ENCODE data around the gene GAL3ST2. TPM values are rescaled to one million over a fixed set of nuclear protein-coding genes. Genes with fewer than 3 reads are reported as not detected.
"Not testable (repeated sequence)": the region's sequence is repeated elsewhere in the genome, so short reads cannot be mapped to it uniquely, and the experiment has no call there.

Gene GAL3ST2
- polyA plus RNA-seq, 1 donor: not detected

DNA sequence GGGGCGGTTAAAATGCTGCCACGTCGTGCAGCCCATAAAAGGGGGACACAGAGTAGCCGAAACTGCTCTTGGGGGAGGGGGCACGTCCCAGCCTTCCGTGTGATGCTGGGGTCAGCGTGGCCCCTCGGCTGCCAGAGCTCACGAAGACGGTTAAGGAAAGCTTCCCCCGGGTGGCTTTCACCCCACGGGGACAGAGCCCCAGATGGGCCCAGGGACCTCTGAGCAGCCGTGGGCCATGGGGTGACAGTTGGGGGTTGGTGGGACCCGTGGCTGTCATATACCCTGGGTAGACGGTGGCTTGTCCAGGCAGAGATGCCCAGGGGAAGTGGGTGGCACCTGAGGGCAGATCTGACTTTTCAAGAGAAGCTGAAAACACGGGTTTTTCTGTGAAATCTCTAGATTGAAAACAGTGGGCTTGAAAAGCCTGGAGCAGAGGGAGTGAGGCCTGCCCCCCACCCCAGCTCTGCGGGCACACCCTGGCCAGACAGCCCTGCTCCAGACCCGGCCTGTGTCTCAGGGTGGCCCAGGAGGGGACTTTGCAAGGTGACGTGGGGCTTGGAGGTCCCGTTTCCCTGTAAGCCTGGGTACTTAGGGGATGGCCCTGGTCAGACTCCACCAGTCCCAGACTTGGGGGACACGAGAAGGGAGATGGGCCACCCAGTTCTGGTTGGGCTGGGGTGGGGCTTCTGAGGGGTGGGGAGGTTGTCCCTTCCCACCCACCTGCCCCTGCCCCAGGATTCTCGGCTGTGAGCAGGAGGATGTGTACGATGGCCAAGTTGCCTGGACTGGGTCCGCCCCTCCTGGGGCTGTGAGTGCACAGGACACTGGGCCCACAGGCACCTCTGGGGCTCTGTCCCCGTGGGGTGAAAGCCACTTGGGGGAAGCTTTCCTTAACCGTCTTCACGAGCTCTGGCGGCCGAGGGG lies 33.0 kb downstream of the GAL3ST2 start:
- DNase-seq: no peak

DNA sequence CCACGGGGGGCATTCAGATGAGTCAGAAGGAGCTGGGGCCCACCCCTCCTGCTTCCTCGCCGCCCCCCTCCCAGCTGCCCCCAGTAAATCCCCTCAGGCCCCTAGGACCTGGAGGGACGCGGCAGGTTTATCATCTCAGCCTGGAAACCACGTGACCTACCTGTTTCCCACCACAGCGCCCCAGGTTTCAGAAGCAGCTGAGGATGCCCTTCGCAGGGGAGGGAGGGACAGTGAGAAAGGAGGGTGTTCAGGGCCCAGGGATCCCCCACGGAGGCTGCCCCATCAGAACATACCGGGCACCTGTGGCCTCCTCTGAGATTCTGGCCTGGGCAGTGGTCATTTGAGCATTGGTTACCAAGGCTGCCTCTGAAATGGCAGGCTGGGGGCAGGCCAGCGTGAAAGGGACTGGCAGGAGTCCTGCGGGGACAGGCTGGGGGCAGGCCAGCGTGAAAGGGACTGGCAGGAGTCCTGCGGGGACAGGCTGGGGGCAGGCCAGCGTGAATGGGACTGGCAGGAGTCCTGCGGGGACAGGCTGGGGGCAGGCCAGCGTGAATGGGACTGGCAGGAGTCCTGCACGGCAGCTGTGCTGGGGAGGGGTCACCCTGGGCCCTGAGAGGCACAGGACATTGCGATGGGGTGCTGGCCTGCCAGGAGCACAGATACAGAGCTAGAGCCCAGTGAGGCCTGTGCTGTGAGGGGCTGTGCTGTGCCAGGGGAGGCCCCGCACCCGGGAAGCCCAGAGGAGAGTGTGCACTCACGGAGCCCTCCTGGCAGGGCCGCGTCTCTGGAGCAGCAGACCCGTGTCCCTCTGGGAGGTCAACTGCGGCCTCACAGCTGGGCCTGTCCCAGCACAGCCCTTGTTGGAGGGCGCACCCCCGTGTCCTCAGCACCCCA lies 33.9 kb downstream of the GAL3ST2 start:
- no peak for DNase-seq

DNA sequence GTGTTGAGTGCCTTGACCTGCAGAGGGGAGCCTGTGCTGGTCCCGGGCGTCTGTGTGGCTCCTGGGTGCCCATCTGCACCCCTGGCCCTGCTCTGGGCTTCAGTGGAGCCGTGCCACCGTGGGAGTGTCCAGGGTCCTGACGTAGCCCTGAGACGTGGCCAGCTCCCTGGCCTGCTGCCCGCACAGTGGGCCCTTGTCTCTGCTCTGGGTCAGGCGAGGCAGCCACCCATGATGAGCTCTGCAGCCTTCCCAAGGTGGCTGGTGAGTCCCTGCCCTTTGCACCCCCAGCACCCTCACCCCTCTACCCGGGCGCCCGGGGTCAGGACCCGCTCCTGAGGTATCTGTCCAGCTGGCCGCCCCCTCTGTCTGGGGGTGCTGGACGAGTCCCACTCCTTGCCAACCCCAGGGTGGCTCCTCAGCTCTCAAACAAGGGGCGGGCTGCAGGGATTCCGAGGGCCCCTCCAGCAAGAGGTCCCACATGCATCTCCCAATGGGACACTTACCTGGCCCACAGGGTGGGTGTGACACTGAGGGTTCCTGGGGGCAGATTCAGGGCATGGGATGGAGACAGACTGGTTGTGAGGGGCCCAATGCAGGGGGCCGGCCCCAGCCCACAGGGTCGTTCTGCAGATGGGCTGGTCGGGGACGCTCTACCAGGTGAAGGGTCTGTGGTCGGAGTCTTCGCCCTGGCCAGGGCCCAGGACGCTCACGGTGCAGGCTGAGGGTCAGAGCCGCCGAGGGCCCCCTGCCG lies 34.8 kb downstream of the GAL3ST2 start:
- DNase-seq: no peak

DNA sequence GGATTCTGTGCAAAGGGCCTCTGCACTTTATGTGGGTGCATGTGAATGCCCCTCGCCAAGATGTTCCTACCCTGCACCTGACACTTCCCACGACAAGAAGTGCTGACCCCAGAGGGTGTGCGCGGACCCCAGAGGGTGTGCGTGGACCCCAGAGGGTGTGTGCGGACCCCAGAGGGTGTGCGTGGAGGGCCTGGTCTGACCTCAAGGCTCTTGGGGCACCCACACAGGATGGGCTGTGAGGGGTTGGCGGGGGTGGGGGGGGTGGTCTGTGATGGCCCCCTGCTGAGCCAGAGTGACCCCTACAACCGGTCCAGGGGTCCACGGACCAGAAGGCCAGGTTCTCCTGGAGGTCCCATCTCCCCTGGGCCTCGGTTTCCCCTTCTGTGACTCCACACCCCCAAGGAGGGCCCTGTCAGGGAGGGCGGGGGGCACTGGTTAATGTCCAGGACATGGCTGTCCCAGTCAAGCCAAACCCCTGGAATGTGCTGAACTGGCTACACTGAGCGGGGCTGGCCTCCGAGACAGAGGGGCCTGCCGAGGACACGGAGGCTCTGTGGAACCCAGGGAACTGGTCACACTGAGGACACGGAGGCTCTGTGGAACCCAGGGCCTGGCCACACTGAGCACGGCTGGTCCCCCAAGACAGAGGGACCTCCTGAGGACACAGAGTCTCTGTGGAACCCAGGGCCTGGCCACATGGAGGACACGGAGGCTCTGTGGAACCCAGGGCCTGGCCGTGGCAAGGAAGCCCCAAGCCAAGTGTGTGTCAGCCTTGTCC lies 35.5 kb downstream of the GAL3ST2 start:
- DNase-seq: no peak

DNA sequence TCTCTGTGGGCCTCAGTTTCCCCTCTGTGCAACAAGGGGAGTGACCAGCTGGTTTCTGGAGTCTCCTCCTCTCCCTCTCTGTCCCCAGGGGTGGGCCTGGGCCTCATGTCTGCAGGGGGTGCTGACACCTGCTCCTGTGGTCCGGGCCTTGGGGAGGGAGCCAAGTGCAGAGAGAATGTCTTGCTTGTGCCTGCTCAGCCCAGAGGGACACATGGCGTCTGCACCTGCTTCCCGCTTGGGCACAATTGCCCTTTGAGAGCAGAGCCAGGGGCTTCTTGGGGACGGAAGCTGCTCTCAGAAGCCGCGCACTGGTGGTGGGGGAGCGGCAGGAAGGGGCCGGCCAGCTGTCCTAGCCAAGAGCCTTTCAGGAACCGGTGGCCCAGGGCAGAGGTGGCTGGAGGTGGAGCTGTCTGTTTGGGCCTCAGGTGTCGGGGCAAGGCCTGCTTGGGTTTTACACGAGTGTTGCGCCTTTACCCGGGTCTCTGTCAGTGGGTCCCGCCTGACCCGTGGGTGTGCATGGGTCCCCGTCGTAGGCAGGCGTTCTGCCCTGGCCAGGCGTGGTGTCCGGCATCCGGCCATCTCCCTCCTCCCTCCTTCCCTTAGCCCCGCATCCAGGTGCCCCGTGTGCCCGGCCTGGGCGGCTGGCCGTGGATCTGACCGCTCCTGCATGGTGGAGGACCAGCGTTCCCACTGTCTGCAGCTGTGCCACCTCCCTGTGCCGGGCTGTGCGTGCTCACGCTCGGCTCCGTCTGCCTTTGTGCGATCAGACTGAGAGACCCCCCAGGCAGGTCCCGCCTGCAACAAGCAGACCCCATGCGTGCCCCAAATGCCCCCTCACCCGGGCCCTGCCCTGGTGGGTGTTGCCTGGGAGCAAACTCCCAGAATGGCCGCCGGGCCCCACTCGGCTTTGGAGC lies 36.4 kb downstream of the GAL3ST2 start:
- DNase-seq: no peak

DNA sequence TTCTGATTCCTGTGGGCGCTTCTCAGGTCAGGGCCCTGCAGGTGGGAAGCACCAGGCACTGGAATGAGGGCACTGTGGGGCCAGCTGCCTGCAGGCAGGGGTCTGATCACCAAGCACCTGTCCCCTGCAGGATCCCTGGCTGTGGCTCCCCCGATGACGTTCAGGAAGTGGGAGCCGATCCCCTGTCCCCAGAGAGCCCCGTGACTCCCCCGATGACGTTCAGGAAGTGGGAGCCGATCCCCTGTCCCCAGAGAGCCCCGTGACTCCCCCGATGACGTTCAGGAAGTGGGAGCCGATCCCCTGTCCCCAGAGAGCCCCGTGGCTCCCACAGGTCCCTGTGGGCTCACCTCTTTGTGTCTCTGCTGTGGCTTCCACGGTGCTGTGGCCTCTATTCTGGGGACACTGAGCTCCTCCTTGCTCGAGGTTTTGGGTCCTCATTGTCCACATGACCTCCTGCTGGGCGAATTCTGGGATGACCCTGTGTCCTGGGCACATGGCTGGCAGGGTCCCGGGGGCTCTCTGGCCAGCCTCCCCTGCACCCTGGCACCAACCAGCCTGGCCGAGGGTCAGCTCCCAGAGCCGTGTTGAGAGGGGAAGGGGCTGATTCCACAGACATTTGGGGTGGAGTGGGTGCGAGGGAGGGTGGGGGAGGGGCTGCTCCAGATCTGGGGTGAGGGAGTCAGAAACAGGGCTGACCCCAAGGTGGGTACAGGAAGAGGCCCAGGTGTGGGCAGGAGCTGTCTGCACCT lies 37.2 kb downstream of the GAL3ST2 start:
- no peak for DNase-seq

DNA sequence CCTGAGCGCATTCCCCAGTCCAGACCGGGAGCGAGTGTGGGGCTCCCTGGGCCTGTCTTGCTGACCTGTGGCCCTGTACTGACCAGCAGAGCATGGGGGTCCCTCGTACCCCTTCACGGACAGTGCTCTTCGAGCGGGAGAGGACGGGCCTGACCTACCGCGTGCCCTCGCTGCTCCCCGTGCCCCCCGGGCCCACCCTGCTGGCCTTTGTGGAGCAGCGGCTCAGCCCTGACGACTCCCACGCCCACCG lies 37.7 kb downstream of the GAL3ST2 start:
- no peak for DNase-seq

DNA sequence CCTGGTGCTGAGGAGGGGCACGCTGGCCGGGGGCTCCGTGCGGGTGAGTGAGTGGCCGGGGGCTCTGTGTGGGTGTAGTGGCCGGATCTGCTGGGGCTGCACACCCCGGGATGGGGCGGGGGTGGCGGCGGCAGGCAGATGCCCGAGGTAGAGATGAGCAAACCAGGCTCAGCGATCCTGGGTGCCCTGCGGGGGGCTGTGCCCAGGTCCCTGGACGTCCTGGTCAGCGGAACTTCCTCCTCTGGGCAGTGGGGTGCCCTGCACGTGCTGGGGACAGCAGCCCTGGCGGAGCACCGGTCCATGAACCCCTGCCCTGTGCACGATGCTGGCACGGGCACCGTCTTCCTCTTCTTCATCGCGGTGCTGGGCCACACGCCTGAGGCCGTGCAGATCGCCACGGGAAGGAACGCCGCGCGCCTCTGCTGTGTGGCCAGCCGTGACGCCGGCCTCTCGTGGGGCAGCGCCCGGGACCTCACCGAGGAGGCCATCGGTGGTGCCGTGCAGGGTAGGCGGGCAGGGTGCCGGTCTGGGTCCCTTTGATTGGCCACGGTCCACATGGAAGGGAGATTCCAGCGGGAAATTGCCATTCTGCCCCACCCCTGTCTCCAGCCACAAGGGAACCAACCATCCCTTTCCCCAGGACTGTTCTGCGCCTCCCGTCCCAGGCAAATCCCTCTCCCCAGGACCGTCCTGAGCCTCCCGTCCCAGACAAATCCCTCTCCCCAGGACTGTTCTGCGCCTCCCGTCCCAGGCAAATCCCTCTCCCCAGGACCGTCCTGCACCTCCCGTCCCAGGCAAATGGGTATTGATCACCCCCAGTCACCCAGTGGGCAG lies 38.2 kb downstream of the GAL3ST2 start:
- DNase-seq: no peak

DNA sequence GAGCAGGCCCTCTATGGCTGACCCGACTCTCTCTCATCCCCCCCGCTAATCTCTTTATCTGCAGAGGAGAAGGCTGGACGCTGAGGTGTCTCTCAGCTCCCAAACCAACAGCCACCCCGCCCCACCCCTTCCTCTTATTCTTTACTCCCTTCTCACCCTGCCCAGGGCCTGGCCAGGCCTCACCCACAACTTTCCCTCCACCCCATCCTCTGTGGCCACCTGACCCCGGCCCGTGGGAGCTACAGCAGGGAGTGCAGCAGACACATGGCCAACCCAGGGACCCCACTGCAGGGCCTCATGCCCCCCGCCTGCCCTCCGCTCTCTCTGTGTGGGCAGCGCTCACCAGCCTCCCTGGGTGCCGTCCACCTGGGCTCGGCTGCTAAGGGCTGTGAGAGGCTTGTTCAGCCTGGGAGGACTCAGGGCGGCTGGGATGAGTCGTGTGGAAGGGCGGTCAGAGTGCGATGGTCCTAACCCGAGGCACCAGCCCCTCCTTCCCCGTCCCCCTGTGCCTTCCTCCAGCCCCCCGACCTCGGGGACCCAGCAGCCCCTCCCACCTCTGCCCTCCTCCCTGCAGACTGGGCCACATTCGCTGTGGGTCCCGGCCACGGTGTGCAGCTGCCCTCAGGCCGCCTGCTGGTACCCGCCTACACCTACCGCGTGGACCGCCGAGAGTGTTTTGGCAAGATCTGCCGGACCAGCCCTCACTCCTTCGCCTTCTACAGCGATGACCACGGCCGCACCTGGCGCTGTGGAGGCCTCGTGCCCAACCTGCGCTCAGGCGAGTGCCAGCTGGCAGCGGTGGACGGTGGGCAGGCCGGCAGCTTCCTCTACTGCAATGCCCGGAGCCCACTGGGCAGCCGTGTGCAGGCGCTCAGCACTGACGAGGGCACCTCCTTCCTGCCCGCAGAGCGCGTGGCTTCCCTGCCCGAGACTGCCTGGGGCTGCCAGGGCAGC lies 39.1 kb downstream of the GAL3ST2 start:
- DNase-seq: no peak

DNA sequence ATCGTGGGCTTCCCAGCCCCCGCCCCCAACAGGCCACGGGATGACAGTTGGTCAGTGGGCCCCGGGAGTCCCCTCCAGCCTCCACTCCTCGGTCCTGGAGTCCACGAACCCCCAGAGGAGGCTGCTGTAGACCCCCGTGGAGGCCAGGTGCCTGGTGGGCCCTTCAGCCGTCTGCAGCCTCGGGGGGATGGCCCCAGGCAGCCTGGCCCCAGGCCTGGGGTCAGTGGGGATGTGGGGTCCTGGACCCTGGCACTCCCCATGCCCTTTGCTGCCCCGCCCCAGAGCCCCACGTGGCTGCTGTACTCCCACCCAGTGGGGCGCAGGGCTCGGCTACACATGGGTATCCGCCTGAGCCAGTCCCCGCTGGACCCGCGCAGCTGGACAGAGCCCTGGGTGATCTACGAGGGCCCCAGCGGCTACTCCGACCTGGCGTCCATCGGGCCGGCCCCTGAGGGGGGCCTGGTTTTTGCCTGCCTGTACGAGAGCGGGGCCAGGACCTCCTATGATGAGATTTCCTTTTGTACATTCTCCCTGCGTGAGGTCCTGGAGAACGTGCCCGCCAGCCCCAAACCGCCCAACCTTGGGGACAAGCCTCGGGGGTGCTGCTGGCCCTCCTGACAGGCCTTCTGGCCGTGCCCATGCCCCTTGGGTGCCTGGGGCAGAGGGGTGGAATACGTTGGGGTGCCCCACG lies 40.0 kb downstream of the GAL3ST2 start:
- no peak for DNase-seq

DNA sequence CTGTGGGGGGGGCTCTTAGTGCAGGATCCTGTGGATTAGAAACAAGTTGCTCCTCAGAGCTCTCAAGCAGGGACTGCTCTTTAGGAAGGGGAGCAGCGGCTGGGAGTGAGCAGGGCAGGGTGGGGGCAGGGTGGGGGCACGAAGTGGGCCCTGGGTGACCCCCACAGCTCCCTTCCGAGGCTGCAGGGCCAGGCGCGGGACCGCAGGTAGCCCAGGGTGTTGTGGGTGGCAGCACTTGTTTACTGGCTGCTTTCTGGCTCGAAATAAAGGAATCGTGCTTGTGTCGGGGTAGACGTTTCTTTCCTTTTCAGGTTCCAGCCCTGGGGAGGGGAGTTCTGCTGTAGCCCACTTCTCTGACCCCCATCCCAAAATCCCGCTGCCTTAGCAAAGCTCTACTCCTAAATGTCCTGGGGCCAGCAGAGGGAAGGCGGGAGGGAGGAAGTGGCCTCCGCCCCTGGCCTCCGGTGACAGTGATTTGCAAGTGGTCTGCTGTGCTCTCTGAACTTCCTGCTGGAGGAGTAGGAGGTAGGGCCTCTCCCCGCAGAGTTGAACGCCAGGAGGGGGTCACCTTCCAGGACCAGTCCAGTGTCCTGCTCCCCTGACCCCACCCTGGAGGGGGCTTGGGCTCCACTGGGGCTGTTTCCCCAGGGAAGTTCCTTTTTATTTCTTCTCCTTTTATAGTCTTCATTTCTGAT lies 40.7 kb downstream of the GAL3ST2 start:
- DNase-seq: no peak

DNA sequence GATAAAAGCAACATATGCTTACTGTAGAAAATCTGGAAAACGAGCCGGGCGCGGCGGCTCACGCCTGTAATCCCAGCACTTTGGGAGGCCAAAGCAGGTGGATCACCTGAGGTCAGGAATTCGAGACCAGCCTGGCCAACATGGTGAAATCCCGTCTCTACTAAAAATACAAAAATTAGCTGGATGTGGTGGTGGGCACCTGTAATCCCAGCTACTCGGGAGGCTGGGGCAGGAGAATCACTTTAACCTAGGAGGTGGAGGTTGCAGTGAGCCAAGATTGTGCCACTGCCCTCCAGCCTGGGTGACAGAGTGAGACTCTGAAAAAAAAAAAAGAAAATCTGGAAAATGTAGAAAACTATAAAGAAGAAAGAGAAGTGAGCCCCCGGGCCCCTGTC lies 41.2 kb downstream of the GAL3ST2 start:
- not testable (repeated sequence) for DNase-seq

DNA sequence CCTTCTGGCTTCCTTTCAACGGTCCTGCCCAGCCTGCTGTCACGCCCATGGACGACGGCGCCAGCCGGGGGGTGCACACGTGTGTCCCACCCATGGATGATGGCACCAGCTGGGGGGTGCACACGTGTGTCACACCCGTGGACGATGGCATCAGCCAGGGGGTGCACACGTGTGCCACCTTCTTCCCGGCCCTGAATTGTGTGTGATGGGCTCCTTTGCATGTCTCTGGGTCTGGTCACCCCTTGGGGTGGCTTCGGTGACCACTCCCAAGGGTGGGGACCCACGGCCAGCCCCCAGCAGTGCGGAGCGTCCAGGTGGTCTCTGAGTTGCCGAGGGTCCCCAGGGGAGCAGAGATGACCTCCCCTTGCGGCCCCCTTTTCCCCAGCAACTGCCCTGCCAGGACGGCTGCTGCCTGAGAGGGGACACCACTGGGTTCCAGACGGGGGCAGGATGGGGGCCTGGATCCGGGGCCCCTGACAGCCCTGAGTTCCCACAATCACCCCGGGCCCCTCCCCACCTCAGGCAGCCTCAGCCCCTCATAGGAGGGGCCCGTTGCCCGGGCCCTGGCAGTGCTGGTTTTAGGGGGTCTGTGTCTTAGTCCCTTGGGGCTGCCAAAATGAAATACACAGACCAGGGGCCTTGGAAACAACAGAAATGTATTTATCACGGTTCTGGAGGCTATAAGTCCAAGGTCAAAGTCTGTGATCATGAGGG lies 41.8 kb downstream of the GAL3ST2 start:
- no peak for DNase-seq

DNA sequence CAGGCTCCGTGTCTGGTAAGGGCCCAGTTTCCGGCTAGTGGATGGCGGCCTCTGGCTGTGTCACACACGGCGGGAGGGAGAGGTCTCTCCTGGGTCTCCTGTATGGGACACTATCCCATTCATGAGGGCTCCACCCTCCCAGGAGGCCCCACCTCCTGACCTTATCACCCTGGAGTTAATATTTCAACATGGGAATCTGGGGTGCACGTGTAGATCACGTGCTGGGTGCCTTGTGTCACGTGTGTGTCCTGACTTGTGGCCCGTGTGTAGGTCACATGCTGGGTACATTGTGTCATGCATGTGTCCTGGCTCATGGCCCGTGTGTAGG lies 42.3 kb downstream of the GAL3ST2 start:
- DNase-seq: no peak

DNA sequence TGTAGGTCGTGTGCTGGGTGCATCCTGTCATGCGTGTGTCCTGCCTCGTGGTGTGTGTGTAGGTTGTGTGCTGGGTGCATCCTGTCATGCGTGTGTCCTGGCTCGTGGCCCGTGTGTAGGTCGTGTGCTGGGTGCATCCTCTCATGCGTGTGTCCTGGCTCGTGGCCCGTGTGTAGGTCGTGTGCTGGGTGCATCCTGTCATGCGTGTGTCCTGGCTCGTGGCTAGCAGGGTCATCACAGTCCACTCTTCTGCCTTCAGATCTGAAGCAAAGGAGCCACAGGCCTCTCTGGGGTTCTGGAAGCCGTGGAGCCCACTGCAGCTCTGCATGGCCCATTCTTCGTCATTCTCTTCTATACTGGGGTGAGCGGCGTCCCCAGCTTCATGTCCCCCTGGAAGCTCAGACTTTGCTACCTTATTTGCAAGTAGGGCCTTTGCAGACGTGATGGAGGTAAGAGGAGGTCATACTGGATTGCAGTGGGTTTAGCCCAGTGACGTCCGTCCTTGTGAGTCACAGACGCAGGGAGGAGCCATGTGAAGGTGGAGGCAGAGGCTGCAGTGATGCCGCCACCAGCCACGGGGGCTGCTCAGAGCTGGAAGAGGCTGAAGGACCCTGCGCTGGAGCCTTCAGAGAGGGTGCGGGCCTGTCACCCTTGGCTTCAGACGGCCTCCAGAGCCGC lies 43.5 kb downstream of the GAL3ST2 start:
- not testable (repeated sequence) for DNase-seq
